ENCODE measurements around the gene OSER1.

DNA sequence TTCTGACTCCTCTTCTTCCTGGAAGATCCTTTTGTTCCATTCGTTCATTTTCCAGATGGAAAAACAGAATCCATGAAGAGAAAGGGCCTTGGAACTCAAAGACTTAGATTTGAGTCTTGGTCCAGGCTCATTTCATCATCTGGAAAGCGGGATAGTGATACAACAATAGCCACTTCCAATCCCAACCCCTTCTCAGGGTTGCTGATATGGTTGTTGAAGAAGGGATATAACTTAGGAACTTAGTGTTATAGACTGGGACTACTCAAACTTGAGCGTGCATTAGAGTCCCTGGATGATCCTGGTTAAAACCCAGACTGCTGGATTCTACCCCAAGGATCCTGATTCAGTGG lies 37.8 kb upstream of the OSER1 start:
- TF ChIP-seq, protein P1, sequence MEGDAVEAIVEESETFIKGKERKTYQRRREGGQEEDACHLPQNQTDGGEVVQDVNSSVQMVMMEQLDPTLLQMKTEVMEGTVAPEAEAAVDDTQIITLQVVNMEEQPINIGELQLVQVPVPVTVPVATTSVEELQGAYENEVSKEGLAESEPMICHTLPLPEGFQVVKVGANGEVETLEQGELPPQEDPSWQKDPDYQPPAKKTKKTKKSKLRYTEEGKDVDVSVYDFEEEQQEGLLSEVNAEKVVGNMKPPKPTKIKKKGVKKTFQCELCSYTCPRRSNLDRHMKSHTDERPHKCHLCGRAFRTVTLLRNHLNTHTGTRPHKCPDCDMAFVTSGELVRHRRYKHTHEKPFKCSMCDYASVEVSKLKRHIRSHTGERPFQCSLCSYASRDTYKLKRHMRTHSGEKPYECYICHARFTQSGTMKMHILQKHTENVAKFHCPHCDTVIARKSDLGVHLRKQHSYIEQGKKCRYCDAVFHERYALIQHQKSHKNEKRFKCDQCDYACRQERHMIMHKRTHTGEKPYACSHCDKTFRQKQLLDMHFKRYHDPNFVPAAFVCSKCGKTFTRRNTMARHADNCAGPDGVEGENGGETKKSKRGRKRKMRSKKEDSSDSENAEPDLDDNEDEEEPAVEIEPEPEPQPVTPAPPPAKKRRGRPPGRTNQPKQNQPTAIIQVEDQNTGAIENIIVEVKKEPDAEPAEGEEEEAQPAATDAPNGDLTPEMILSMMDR (conservative IDR thresholded peaks at IDR 0.05; ENCODE audit: low read depth, low read length): no peak
- no peak for TF ChIP-seq EZH2 (IDR thresholded peaks at IDR 0.05; ENCODE audit: borderline replicate concordance, low read depth, low read length, poor library complexity, severe bottlenecking)

Data from A673 (cell line).